Measurements from ENCODE around the gene MTMR6. TPM values are rescaled to one million over a fixed set of nuclear protein-coding genes. Genes with fewer than 3 reads are reported as not detected.

MTMR6 gene
- total RNA-seq, 1 experiment from 2014 or later: 9.7 TPM

DNA sequence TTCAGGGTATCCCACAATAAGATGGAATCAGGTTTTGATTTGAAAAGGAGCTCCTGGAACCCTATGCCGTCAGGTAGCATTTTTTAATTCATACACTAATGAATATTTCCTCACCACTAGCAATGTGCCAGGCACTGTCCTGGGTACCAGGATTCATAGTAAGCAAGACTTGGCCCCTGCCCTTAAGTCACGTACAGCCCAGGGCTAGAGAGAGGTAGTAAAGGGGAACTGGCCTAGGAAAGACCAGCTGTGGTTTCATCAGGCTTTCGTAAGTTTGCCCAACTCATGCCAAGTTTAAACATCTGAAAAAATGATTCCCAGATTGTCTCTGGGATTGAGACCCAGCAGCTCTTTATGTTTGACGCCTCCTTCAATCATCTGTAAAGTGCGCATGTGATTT lies 69.3 kb downstream of the MTMR6 start:
- no peak overlapping the region for H3K27ac ChIP-seq (ENCODE audit: low read length)
- H3K27me3 ChIP-seq (ENCODE audit: control insufficient read depth, insufficient read depth, low read length): no peaks in the 10 kb centered on the region
- ChIA-PET CTCF (no interaction called here), POLR2A (no interaction called here)
- no peak for TF ChIP-seq SIN3A (IDR thresholded peaks at IDR 0.05; ENCODE audit: borderline replicate concordance, insufficient read depth, low read depth, low read length)
- TF ChIP-seq, protein P1, sequence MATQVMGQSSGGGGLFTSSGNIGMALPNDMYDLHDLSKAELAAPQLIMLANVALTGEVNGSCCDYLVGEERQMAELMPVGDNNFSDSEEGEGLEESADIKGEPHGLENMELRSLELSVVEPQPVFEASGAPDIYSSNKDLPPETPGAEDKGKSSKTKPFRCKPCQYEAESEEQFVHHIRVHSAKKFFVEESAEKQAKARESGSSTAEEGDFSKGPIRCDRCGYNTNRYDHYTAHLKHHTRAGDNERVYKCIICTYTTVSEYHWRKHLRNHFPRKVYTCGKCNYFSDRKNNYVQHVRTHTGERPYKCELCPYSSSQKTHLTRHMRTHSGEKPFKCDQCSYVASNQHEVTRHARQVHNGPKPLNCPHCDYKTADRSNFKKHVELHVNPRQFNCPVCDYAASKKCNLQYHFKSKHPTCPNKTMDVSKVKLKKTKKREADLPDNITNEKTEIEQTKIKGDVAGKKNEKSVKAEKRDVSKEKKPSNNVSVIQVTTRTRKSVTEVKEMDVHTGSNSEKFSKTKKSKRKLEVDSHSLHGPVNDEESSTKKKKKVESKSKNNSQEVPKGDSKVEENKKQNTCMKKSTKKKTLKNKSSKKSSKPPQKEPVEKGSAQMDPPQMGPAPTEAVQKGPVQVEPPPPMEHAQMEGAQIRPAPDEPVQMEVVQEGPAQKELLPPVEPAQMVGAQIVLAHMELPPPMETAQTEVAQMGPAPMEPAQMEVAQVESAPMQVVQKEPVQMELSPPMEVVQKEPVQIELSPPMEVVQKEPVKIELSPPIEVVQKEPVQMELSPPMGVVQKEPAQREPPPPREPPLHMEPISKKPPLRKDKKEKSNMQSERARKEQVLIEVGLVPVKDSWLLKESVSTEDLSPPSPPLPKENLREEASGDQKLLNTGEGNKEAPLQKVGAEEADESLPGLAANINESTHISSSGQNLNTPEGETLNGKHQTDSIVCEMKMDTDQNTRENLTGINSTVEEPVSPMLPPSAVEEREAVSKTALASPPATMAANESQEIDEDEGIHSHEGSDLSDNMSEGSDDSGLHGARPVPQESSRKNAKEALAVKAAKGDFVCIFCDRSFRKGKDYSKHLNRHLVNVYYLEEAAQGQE (IDR thresholded peaks at IDR 0.05; ENCODE audit: insufficient read depth in 1 of 2, low read depth in 2 of 2, low read length in 1 of 2): no peak
- TF ChIP-seq, protein P2, sequence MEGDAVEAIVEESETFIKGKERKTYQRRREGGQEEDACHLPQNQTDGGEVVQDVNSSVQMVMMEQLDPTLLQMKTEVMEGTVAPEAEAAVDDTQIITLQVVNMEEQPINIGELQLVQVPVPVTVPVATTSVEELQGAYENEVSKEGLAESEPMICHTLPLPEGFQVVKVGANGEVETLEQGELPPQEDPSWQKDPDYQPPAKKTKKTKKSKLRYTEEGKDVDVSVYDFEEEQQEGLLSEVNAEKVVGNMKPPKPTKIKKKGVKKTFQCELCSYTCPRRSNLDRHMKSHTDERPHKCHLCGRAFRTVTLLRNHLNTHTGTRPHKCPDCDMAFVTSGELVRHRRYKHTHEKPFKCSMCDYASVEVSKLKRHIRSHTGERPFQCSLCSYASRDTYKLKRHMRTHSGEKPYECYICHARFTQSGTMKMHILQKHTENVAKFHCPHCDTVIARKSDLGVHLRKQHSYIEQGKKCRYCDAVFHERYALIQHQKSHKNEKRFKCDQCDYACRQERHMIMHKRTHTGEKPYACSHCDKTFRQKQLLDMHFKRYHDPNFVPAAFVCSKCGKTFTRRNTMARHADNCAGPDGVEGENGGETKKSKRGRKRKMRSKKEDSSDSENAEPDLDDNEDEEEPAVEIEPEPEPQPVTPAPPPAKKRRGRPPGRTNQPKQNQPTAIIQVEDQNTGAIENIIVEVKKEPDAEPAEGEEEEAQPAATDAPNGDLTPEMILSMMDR (IDR thresholded peaks at IDR 0.05): no peak
- TF ChIP-seq TCF7L2 (IDR thresholded peaks at IDR 0.05; ENCODE audit: low read depth, low read length): no peak
- no peak for TF ChIP-seq POLR2AphosphoS5 (IDR thresholded peaks at IDR 0.05; ENCODE audit: low read depth, low read length)
- ATAC-seq (no peak), DNase-seq (ENCODE audit: low read depth, low spot score) (no peak)
- no peak overlapping the region for H3K4me3 ChIP-seq (ENCODE audit: low read depth in 2 of 2, low read length in 2 of 2)
- no peaks in the 10 kb centered on the region for H3K36me3 ChIP-seq (ENCODE audit: control insufficient read depth, insufficient read depth, low read length)
- in situ Hi-C loops (cut with HindIII; ENCODE audit: low pct_unique_long_range_greater_than_20kb, low sequenced_read_pairs) (no loop called here), intact Hi-C loops (cut with micrococcal nuclease; ENCODE audit: unreplicated experiment) (no loop called here)
- no peaks in the 10 kb centered on the region for H3K4me1 ChIP-seq (ENCODE audit: control insufficient read depth, insufficient read depth, low read length)
- no peaks in the 10 kb centered on the region for H3K9me3 ChIP-seq (ENCODE audit: control insufficient read depth, insufficient read depth, low read depth, low read length)
- no TSS peak for BruUV-seq (replicated peaks)

DNA sequence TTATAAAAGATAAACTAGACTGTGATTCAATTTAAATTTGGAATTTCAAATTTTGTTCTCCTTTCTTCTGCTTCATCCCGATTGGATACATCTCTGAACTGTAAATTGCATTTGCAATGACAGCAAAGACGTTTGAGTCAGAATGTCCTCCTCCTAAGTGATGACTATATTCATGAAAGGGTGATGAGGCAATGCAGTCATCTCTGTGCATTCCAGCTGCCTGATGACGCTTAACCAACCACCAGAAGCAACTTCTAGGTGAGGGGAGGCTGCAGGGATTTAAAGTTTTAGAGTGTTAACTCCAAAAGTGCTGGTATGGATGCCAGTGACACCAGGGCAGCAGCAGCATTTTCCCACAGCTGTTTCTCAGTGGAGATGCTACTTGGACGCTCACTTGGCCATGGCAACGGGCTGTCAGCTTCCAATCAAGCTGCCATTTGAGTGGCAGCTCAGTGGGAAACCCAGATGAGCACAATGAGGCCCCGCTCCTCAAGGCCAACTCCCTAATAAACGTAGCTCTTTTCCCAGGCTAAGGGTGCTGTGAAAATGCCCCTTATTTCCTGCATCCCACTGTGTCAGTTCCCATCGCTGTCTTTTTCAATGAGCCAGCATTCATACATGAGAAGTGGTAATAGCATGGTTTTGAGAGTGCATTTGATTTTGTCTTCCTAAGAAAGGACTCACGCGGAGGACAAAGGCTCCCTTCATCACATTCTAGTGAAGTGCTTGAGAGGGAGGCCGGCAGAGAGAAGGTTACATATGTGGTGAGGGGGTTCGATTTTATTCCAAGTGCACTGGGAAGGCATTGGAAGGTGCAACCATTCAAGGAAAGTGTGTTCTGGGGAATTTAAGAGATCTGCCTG lies 70.0 kb downstream of the MTMR6 start:
- no peaks in the 10 kb centered on the region for H3K36me3 ChIP-seq (ENCODE audit: control insufficient read depth, insufficient read depth, low read length)
- TF ChIP-seq, protein P1 (IDR thresholded peaks at IDR 0.05; ENCODE audit: insufficient read depth in 1 of 2, low read depth in 2 of 2, low read length in 1 of 2): no peak
- no peak for DNase-seq (ENCODE audit: low read depth, low spot score)
- H3K4me3 ChIP-seq (ENCODE audit: low read depth in 2 of 2, low read length in 2 of 2): no peak overlapping the region
- H3K27me3 ChIP-seq (ENCODE audit: control insufficient read depth, insufficient read depth, low read length): no peaks in the 10 kb centered on the region
- intact Hi-C loops (cut with micrococcal nuclease; ENCODE audit: unreplicated experiment): no loop called here
- in situ Hi-C loops (cut with HindIII; ENCODE audit: low pct_unique_long_range_greater_than_20kb, low sequenced_read_pairs): no loop called here
- H3K9me3 ChIP-seq (ENCODE audit: control insufficient read depth, insufficient read depth, low read depth, low read length): no peaks in the 10 kb centered on the region
- no peak for ATAC-seq
- H3K27ac ChIP-seq (ENCODE audit: low read length): no peak overlapping the region
- no peaks in the 10 kb centered on the region for H3K4me1 ChIP-seq (ENCODE audit: control insufficient read depth, insufficient read depth, low read length)
- ChIA-PET CTCF (no interaction called here), POLR2A (no interaction called here)
- no TSS peak for BruUV-seq (replicated peaks)

All from Panc1 (cell line).